Ishikawa (cell line): ENCODE measurements around the gene GALNTL6.

Experiments
- CEBPB ChIP-seq: IDR thresholded peaks from 2 replicates; pipeline ENCODE4 v1.6.1; 2012
- CREB1 ChIP-seq: IDR thresholded peaks from 2 replicates; pipeline ENCODE4 v1.6.1; 2012; ENCODE audit warnings: low read depth
- EGR1 ChIP-seq: IDR thresholded peaks from 2 replicates; pipeline ENCODE4 v1.6.1; 2012
- EP300 ChIP-seq: IDR thresholded peaks from 2 replicates; pipeline ENCODE4 v1.6.1; 2012; ENCODE audit warnings: borderline replicate concordance
- FOXM1 ChIP-seq: IDR thresholded peaks from 2 replicates; pipeline ENCODE4 v1.6.1; 2012; ENCODE audit warnings: low read depth, borderline replicate concordance
- NFIC ChIP-seq: IDR thresholded peaks from 2 replicates; pipeline ENCODE4 v1.6.1; 2012
- RAD21 ChIP-seq: IDR thresholded peaks from 2 replicates; pipeline ENCODE4 v1.6.1; 2012; ENCODE audit warnings: low read depth
- TAF1 ChIP-seq: IDR thresholded peaks from 2 replicates; pipeline ENCODE4 v1.6.1; 2012; ENCODE audit warnings: low read depth, mild to moderate bottlenecking
- TCF12 ChIP-seq: IDR thresholded peaks from 2 replicates; pipeline ENCODE4 v1.6.1; 2012; ENCODE audit warnings: low read depth
- TEAD4 ChIP-seq: IDR thresholded peaks from 2 replicates; pipeline ENCODE4 v1.6.1; 2012
- USF1 ChIP-seq: IDR thresholded peaks from 2 replicates; pipeline ENCODE4 v1.6.1; 2012
- YY1 ChIP-seq: IDR thresholded peaks from 2 replicates; pipeline ENCODE4 v1.6.1; 2012; ENCODE audit warnings: low read depth
- ZBTB7A ChIP-seq: IDR thresholded peaks from 2 replicates; pipeline ENCODE4 v1.6.1; 2012; ENCODE audit warnings: low read depth
- TF ChIP-seq, protein P1 (sequence below): IDR thresholded peaks from 2 replicates; pipeline ENCODE4 v1.6.1; 2012
- TF ChIP-seq, protein P2 (sequence below): IDR thresholded peaks from 2 replicates; pipeline ENCODE4 v1.6.1; 2012; ENCODE audit warnings: low read depth, mild to moderate bottlenecking

Gene GALNTL6

DNA sequence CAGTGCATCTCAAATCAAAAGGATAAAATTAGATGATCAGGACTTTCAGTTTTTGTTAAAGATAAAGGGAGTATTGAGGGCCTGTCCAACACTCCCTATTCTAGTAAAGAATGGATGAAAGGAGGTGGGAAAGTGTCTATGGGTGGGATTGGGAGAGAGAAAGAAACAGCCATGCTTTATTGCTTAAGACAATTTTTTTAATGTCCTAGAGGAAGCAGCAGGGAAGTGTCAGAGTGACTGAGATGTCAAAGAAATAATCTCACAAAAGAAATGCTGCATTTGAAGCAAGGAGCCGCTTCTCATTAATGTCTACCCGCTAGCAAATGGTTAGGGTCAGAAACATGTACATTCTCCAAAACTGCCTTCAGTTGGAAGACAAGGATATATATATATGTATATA is 1238.0 kb downstream of the GALNTL6 start:
- TF ChIP-seq TCF12 = no peak
- no peak for TF ChIP-seq FOXM1
- TF ChIP-seq USF1 = no peak
- TF ChIP-seq EGR1 = no peak
- no peak for TF ChIP-seq EP300
- TF ChIP-seq CEBPB = no peak
- no peak for TF ChIP-seq ZBTB7A
- no peak for TF ChIP-seq TAF1
- no peak for TF ChIP-seq YY1
- TF ChIP-seq CREB1 = no peak
- no peak for TF ChIP-seq TEAD4
- TF ChIP-seq, protein P1, sequence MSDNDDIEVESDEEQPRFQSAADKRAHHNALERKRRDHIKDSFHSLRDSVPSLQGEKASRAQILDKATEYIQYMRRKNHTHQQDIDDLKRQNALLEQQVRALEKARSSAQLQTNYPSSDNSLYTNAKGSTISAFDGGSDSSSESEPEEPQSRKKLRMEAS = no peak
- TF ChIP-seq NFIC = no peak
- TF ChIP-seq, protein P2, sequence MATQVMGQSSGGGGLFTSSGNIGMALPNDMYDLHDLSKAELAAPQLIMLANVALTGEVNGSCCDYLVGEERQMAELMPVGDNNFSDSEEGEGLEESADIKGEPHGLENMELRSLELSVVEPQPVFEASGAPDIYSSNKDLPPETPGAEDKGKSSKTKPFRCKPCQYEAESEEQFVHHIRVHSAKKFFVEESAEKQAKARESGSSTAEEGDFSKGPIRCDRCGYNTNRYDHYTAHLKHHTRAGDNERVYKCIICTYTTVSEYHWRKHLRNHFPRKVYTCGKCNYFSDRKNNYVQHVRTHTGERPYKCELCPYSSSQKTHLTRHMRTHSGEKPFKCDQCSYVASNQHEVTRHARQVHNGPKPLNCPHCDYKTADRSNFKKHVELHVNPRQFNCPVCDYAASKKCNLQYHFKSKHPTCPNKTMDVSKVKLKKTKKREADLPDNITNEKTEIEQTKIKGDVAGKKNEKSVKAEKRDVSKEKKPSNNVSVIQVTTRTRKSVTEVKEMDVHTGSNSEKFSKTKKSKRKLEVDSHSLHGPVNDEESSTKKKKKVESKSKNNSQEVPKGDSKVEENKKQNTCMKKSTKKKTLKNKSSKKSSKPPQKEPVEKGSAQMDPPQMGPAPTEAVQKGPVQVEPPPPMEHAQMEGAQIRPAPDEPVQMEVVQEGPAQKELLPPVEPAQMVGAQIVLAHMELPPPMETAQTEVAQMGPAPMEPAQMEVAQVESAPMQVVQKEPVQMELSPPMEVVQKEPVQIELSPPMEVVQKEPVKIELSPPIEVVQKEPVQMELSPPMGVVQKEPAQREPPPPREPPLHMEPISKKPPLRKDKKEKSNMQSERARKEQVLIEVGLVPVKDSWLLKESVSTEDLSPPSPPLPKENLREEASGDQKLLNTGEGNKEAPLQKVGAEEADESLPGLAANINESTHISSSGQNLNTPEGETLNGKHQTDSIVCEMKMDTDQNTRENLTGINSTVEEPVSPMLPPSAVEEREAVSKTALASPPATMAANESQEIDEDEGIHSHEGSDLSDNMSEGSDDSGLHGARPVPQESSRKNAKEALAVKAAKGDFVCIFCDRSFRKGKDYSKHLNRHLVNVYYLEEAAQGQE = no peak
- no peak for TF ChIP-seq RAD21

DNA sequence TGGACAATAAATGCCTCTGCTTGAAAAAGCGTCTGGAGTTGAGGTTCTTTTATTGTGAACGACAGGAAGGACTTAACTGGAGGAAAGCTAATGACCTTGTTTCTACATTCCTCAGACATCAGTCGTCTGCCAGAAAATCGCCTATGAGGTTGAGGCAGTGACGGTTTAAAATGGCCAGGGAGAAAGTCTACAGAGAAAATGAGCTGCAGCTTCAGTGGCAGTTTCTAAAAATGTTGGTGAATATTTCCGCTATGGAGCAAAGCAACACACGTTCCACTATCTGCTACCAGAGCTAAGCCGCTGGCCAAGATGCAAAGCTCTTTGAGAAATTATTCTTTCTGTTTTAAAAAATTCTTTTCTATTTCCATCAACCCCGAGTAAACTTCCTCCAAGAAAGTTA is 1238.5 kb downstream of the GALNTL6 start:
- TF ChIP-seq ZBTB7A = no peak

- TF ChIP-seq CEBPB = peak; percentile 91
- no peak for TF ChIP-seq EP300
Measured at GRCh38 chr4:173052439-173052838, 1239.2 kb downstream of the GALNTL6 start.

- no peak for TF ChIP-seq EP300
- no peak for TF ChIP-seq CREB1
- TF ChIP-seq, protein P2 = no peak
- no peak for TF ChIP-seq CEBPB
- no peak for TF ChIP-seq ZBTB7A
- TF ChIP-seq USF1 = no peak
- no peak for TF ChIP-seq FOXM1
- TF ChIP-seq, protein P1 = no peak
- TF ChIP-seq RAD21 = no peak
- TF ChIP-seq TCF12 = no peak
- TF ChIP-seq TEAD4 = no peak
- no peak for TF ChIP-seq TAF1
- no peak for TF ChIP-seq YY1
- TF ChIP-seq NFIC = no peak
- TF ChIP-seq EGR1 = no peak
Measured at GRCh38 chr4:173056271-173056670, 1243.1 kb downstream of the GALNTL6 start.

- no peak for TF ChIP-seq CEBPB
- no peak for TF ChIP-seq USF1
- no peak for TF ChIP-seq EP300
- TF ChIP-seq TEAD4 = no peak
- no peak for TF ChIP-seq TAF1
- TF ChIP-seq CREB1 = no peak
- TF ChIP-seq, protein P2 = no peak
- no peak for TF ChIP-seq TCF12
- TF ChIP-seq ZBTB7A = no peak
- TF ChIP-seq NFIC = no peak
- TF ChIP-seq YY1 = no peak
- no peak for TF ChIP-seq RAD21
Measured at GRCh38 chr4:173056710-173057109, 1243.5 kb downstream of the GALNTL6 start.
